ENCODE data around the gene RHOJ.

The RHOJ gene

GRCh38 chr14:63209160-63209559, 4.9 kb downstream of the RHOJ start:
- TF ChIP-seq, protein P1, sequence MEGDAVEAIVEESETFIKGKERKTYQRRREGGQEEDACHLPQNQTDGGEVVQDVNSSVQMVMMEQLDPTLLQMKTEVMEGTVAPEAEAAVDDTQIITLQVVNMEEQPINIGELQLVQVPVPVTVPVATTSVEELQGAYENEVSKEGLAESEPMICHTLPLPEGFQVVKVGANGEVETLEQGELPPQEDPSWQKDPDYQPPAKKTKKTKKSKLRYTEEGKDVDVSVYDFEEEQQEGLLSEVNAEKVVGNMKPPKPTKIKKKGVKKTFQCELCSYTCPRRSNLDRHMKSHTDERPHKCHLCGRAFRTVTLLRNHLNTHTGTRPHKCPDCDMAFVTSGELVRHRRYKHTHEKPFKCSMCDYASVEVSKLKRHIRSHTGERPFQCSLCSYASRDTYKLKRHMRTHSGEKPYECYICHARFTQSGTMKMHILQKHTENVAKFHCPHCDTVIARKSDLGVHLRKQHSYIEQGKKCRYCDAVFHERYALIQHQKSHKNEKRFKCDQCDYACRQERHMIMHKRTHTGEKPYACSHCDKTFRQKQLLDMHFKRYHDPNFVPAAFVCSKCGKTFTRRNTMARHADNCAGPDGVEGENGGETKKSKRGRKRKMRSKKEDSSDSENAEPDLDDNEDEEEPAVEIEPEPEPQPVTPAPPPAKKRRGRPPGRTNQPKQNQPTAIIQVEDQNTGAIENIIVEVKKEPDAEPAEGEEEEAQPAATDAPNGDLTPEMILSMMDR (IDR thresholded peaks at IDR 0.05): no peak

DNA sequence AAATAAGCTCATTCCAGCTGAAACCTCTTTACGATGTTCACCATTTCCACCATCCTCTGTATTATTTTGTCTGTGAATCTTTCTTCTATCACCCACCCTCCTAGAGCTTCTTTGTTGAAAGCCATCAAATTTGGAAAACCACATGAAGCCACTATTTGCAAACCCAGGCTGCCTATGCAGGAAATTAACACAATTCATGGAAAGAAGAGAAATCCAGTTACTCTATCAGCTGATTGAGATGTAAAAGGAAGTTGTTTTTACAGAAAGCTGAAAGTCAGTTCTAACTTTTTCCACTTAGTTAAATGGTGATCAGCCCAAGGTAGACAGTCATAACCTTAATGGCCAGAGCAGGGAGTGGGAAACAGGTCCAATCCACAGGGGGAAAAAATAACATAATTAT, 6.6 kb downstream of the RHOJ start:
- TF ChIP-seq, protein P1 (IDR thresholded peaks at IDR 0.05): no peak

GRCh38 chr14:63212209-63212608, 8.0 kb downstream of the RHOJ start:
- TF ChIP-seq, protein P1 (IDR thresholded peaks at IDR 0.05): no peak

- TF ChIP-seq, protein P1 (IDR thresholded peaks at IDR 0.05): no peak
These were observed 8.7 kb downstream of the RHOJ start for GRCh38 chr14:63212776-63213500.

- TF ChIP-seq, protein P1 (IDR thresholded peaks at IDR 0.05): no peak
These were observed 10.4 kb downstream of the RHOJ start for GRCh38 chr14:63214417-63215196.

DNA sequence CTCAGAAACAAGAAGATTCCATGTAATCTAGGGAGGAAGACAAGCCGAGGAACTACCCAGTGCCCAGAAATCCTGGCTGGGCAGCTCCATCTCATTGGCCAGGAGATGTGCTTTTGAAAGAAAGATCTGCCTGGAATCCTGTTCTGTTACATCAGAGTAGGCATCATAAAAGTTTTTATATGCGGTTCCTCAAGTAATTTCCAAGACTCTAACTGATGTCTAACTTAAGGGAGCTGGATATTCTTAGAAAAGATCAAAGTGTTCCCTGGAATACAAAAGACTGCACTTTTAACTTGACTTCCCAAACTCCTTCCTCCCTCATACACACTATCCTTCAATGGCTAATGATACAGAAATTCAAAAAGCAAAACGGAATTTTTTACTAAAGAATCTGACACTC, 16.3 kb downstream of the RHOJ start:
- TF ChIP-seq, protein P1 (IDR thresholded peaks at IDR 0.05): no peak

DNA sequence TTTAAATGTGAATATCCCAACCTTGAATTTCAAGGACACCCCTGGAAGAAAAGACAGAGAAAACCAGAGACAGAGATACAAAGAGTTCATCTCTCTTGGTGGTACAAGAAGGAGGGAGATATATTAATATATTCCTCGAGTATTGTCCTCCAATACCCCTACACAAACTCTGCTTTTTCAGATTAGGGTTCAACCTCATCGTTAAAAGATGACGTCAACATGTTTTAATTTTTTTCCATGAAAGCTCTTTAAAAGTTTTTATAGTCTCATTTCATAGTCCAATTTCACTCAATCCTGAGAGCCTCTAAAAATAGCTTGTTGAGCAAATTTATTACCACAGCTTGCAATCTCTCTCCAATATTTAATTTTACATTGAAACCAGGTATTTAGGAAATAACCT, 19.4 kb downstream of the RHOJ start:
- TF ChIP-seq, protein P1 (IDR thresholded peaks at IDR 0.05): no peak
